CD14-positive monocyte (primary cell): ENCODE data around the gene AFG3L2. TPM values are rescaled to one million over a fixed set of nuclear protein-coding genes. Genes with fewer than 3 reads are reported as not detected.

Experiments
- DNase-seq, 3 donors: peaks; one replicate each; pipeline ENCODE4 v3.0.0-alpha.2; 2011 to 2022
- H2AFZ ChIP-seq: 2 replicates; pipeline ENCODE4 v1.6.0; 2012; ENCODE audit warnings: mild to moderate bottlenecking, low read depth, low read length, inconsistent platforms; ENCODE audit not compliant: insufficient read depth, poor library complexity, severe bottlenecking
- H3K27ac ChIP-seq, 2 donors: 1 replicate in 1 of 2; 2 replicates in 1 of 2; pipeline ENCODE4 v1.5.1; 2012 to 2013; ENCODE audit warnings: low read length in 2 of 2, control low read depth in 1 of 2, inconsistent platforms in 1 of 2, low read depth in 1 of 2, mild to moderate bottlenecking in 1 of 2
- H3K27me3 ChIP-seq, 2 donors: one replicate each; pipeline versions ENCODE4 v1.6.0 to v1.6.1; 2011 to 2013; ENCODE audit warnings: low read length in 2 of 2; ENCODE audit not compliant: control insufficient read depth in 2 of 2, insufficient read depth in 2 of 2
- H3K36me3 ChIP-seq, 2 donors: replicated peaks in 1 of 2; 1 replicate in 1 of 2; 2 replicates in 1 of 2; pipeline versions ENCODE4 v1.5.1 to v1.6.1; 2012 to 2013; ENCODE audit warnings: low read length in 2 of 2, control low read depth in 1 of 2, inconsistent platforms in 1 of 2, mild to moderate bottlenecking in 1 of 2; ENCODE audit not compliant: insufficient read depth in 2 of 2, control insufficient read depth in 1 of 2
- H3K4me1 ChIP-seq, 2 donors: 1 replicate in 1 of 2; 2 replicates in 1 of 2; pipeline versions ENCODE4 v1.5.1 to v1.6.1; 2012 to 2013; ENCODE audit warnings: low read length in 2 of 2, control low read depth in 1 of 2, inconsistent platforms in 1 of 2, mild to moderate bottlenecking in 1 of 2, moderate library complexity in 1 of 2; ENCODE audit not compliant: insufficient read depth in 2 of 2, control insufficient read depth in 1 of 2
- H3K4me2 ChIP-seq: replicated peaks from 2 replicates; pipeline ENCODE3; 2012; ENCODE audit warnings: low read length, moderate library complexity, mild to moderate bottlenecking; ENCODE audit not compliant: poor library complexity, severe bottlenecking; ENCODE audit errors: extremely low read depth
- H3K4me3 ChIP-seq, 3 experiments: fragments of 200-600 bp in 1 of 3; sonication (generic) in 1 of 3; replicated peaks in 1 of 3; 1 replicate in 2 of 3; 2 replicates in 1 of 3; pipeline ENCODE4 v1.5.1; 2011 to 2013; ENCODE audit warnings: low read length in 3 of 3, mild to moderate bottlenecking in 3 of 3, control low read depth in 2 of 3, low read depth in 2 of 3, inconsistent platforms in 1 of 3, moderate library complexity in 1 of 3
- H3K79me2 ChIP-seq: 2 replicates; pipeline ENCODE4 v1.6.0; 2012; ENCODE audit warnings: mild to moderate bottlenecking, control low read depth, inconsistent platforms, low read length, moderate library complexity; ENCODE audit not compliant: insufficient read depth
- H3K9ac ChIP-seq: 2 replicates; pipeline ENCODE4 v1.6.0; 2017; ENCODE audit warnings: low read length, mild to moderate bottlenecking; ENCODE audit not compliant: insufficient read depth, poor library complexity, severe bottlenecking
- H3K9me3 ChIP-seq, 2 donors: replicated peaks in 1 of 2; 1 replicate in 1 of 2; 2 replicates in 1 of 2; pipeline versions ENCODE4 v1.5.1 to v1.6.1; 2012 to 2013; ENCODE audit warnings: low read length in 2 of 2, control low read depth in 1 of 2; ENCODE audit not compliant: control insufficient read depth in 1 of 2, insufficient read depth in 1 of 2
- H4K20me1 ChIP-seq: 2 replicates; pipeline ENCODE4 v1.6.0; 2012; ENCODE audit warnings: mild to moderate bottlenecking, low read length, control low read depth, moderate library complexity; ENCODE audit not compliant: insufficient read depth
- H3K27ac Mint-ChIP-seq, 7 donors: one replicate each; pipeline ENCODE4 v1.8.0; 2020; ENCODE audit warnings: mild to moderate bottlenecking in 7 of 7, mixed read lengths in 7 of 7, moderate library complexity in 6 of 7, inconsistent platforms in 2 of 7
- H3K27me3 Mint-ChIP-seq, 3 donors: one replicate each; pipeline ENCODE4 v1.8.0; 2021 to 2022; ENCODE audit warnings: low read depth in 3 of 3, mild to moderate bottlenecking in 3 of 3, mixed read lengths in 3 of 3, moderate library complexity in 3 of 3, inconsistent platforms in 1 of 3
- H3K36me3 Mint-ChIP-seq, 2 donors: one replicate each; pipeline ENCODE4 v1.8.0; 2020; ENCODE audit warnings: mixed read lengths in 2 of 2, inconsistent platforms in 1 of 2, mild to moderate bottlenecking in 1 of 2
- H3K4me1 Mint-ChIP-seq: one replicate; pipeline ENCODE4 v1.8.0; 2020; ENCODE audit warnings: mild to moderate bottlenecking, mixed read lengths
- H3K4me3 Mint-ChIP-seq, 2 donors: one replicate each; pipeline ENCODE4 v1.8.0; 2020; ENCODE audit warnings: mild to moderate bottlenecking in 2 of 2, mixed read lengths in 2 of 2, moderate library complexity in 1 of 2
- H3K9me3 Mint-ChIP-seq, 7 donors: one replicate each; pipeline ENCODE4 v1.8.0; 2020 to 2022; ENCODE audit warnings: mixed read lengths in 7 of 7, mild to moderate bottlenecking in 6 of 7, moderate library complexity in 6 of 7, inconsistent platforms in 2 of 7
- CTCF ChIP-seq: fragments of 200-600 bp; IDR thresholded peaks from one replicate; pipeline ENCODE4 v1.8.0; 2022; ENCODE audit warnings: antibody characterized with exemption, mild to moderate bottlenecking
- WGBS: methylation state at CpG from one replicate; pipeline ENCODE4 v1.1.5; 2013; ENCODE audit warnings: missing lambda C conversion rate; ENCODE audit not compliant: insufficient coverage; 5-methylcytosine and 5-hydroxymethylcytosine counted together
- intact Hi-C, 2 donors: fragments of 100-400 bp; cut with micrococcal nuclease; formaldehyde crosslinking; loops; one replicate each; pipeline versions ENCODE4 v1.15.0 to v1.15.1; 2023
- polyA plus RNA-seq, 3 donors: library from polyadenylated mRNA; depleted of rRNA in 1 of 3; unstranded in 2 of 3; stranded (reverse) in 1 of 3; fragments of 300-500 nt in 2 of 3; fragments of >200 nt in 1 of 3; fragmentation: Illumina TruSeq in 2 of 3; gene quantifications; 1 replicate in 2 of 3; 2 replicates in 1 of 3; pipeline ENCODE4 v1.2.3, GENCODE V29; 2012 to 2021

AFG3L2 gene
- polyA plus RNA-seq, 3 donors, result 13.9 to 15.5 (median 13.9) TPM

DNA sequence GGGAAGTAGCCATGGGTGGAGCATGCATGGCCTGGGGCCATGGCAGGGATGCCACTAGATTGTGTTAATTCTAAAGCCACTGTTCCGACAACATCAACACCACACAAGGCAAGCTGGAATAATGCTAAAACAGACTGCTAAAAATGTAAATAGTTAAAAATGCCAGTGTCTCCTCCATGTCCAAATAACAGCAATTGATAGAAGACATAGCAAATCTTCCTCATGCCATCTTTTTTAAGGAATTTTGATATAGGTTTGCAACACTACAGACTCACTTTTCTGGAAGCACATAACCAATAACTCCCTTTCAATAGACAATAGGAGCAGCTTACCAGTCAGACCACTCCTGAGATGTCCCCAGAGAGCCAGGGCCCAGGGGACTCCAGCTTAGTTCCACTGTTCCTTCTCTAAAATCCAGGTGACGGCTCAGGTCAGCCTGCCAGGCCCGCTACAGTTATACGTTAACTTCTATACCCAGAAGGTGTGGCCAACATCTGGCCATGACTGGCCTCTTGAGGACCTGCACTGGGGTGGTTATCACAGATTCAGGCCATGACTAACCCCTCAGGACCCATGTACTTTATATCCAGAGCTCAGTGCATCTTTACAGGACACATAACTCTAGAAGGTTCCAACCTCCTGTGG lies 48.7 kb downstream of the AFG3L2 start:
- H3K36me3 ChIP-seq, result peaks cover 53 to 72% of the 10 kb centered on the region in 2 donors
- Mint-ChIP-seq H3K9me3 (peaks cover 0 to 11% (median 5%) of the 10 kb centered on the region in 7 donors), H3K27ac (peak overlapping the region in 4 of 7 donors; percentile 42 to 74 (median 54)), H3K36me3 (peaks cover 52 to 80% of the 10 kb centered on the region in 2 donors), H3K4me3 (no peak overlapping the region), H3K4me1 (peaks cover 2% of the 10 kb centered on the region), H3K27me3 (no peaks in the 10 kb centered on the region)
- H3K4me2 ChIP-seq, result no peak overlapping the region
- intact Hi-C loops, result no loop called here
- DNase-seq, result no peak
- H2AFZ ChIP-seq, result no peak overlapping the region
- H3K4me1 ChIP-seq, result no peaks in the 10 kb centered on the region
- 96% methylated on average over 3 of the region's 4 CpGs for WGBS
- no peaks in the 10 kb centered on the region for H3K9me3 ChIP-seq
- no peaks in the 10 kb centered on the region for H3K27me3 ChIP-seq
- H3K4me3 ChIP-seq, result no peak overlapping the region
- H4K20me1 ChIP-seq, result peaks cover 3% of the 10 kb centered on the region
- no peaks in the 10 kb centered on the region for H3K79me2 ChIP-seq
- no peak overlapping the region for H3K9ac ChIP-seq
- peak; percentile 64 for TF ChIP-seq CTCF
- no peak overlapping the region for H3K27ac ChIP-seq

DNA sequence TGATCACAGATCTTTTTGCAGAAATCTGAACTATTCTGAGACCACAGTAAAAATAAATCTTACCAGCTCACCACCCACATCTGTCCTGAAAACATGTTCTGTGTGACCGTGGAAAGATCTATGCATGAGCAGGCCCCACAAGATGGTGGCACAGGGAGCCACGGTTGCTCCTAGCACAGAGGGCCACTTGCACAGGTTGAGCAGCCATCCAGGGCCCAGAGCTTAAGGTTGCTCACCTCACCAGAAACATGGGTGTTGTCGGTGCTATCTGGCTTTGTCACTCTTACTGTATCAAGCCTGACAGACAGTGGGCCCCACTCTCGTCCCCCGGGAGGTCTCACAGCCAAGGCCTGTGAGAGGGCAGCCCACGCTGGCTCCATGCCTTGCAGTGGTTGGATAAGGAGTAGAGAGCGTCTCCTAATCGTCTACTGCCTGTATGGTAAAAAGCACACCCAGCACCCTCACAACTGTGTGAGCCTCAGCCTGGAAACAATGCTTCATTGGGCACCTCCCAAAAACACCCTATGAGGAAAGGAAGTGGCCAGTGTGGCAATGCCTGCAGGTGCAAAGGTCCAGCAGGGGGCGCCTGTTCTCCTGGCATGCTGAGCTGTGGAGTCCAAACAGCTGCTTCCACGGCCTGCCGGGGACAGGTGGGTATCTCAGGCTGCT lies 49.4 kb downstream of the AFG3L2 start:
- Histone ChIP-seq H3K27ac (peak overlapping the region in 1 of 2 donors; percentile 46), H3K36me3 (peaks cover 53 to 77% of the 10 kb centered on the region in 2 donors), H4K20me1 (peaks cover 3% of the 10 kb centered on the region), H3K4me2 (no peak overlapping the region), H3K9me3 (no peaks in the 10 kb centered on the region), H3K9ac (no peak overlapping the region), H3K4me3 (no peak overlapping the region), H3K27me3 (no peaks in the 10 kb centered on the region), H2AFZ (no peak overlapping the region), H3K79me2 (no peaks in the 10 kb centered on the region), H3K4me1 (no peaks in the 10 kb centered on the region)
- TF ChIP-seq CTCF, result peak; percentile 95
- 78% methylated on average over 6 of the region's 11 CpGs for WGBS
- peak; percentile 60 to 72 (median 68) for DNase-seq
- H3K27ac Mint-ChIP-seq, result peak overlapping the region in 6 of 7 donors; percentile 42 to 74 (median 54)
- peaks cover 0 to 11% (median 5%) of the 10 kb centered on the region in 7 donors for H3K9me3 Mint-ChIP-seq
- H3K4me1 Mint-ChIP-seq, result peaks cover 2% of the 10 kb centered on the region
- intact Hi-C loops, result no loop called here
- no peak overlapping the region for H3K4me3 Mint-ChIP-seq
- peaks cover 54 to 79% of the 10 kb centered on the region in 2 donors for H3K36me3 Mint-ChIP-seq
- H3K27me3 Mint-ChIP-seq, result no peaks in the 10 kb centered on the region
